Measurements from ENCODE around the gene CREB3L2.

The CREB3L2 gene

DNA sequence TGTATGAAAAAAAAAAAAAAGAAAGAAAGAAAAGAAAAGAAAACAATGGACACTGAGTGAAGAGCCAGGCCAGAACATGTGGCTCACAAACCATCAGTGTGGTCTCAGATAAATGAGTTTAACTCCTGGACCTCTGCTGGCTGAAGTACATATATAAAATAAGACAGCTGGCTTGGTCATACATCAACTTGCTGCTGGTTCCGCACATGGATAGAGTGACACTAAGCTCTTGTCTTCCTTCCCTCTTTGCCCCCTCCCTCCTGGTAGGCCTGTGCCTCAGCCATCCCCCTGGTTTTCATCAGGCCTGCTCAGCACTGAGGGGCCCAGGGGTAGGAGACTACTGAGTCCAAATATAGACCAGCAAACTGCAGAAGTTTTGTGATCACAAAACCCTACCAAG lies 97.1 kb downstream of the CREB3L2 start:
- Histone ChIP-seq H3K9me3 (ENCODE audit: severe bottlenecking) (no peaks in the 10 kb centered on the region), H3K36me3 (peaks cover 11% of the 10 kb centered on the region), H3K27ac (no peak overlapping the region), H3K4me3 (ENCODE audit: low read depth, low read length) (no peak overlapping the region), H3K27me3 (ENCODE audit: insufficient read depth, low read depth, severe bottlenecking) (no peaks in the 10 kb centered on the region)
- TF ChIP-seq CTCF (IDR thresholded peaks at IDR 0.05; ENCODE audit: low read depth, low read length) = no peak
- DNase-seq = peak; percentile 29

GRCh38 chr7:137903382-137904169 lies 98.3 kb downstream of the CREB3L2 start:
- Histone ChIP-seq H3K36me3 (peaks cover 11% of the 10 kb centered on the region), H3K4me3 (ENCODE audit: low read depth, low read length) (no peak overlapping the region), H3K27ac (no peak overlapping the region), H3K9me3 (ENCODE audit: severe bottlenecking) (no peaks in the 10 kb centered on the region), H3K27me3 (ENCODE audit: insufficient read depth, low read depth, severe bottlenecking) (no peaks in the 10 kb centered on the region)
- DNase-seq = peak; percentile 61
- TF ChIP-seq CTCF (IDR thresholded peaks at IDR 0.05; ENCODE audit: low read depth, low read length) = peak; percentile 56

- no peak overlapping the region for H3K27ac ChIP-seq
- no peak for DNase-seq
- H3K4me3 ChIP-seq (ENCODE audit: low read depth, low read length) = no peak overlapping the region
- H3K9me3 ChIP-seq (ENCODE audit: severe bottlenecking) = no peaks in the 10 kb centered on the region
- peaks cover 4% of the 10 kb centered on the region; the same call in 1 of the 2 replicates for H3K36me3 ChIP-seq
- H3K27me3 ChIP-seq (ENCODE audit: insufficient read depth, low read depth, severe bottlenecking) = no peaks in the 10 kb centered on the region
- no peak for TF ChIP-seq CTCF (IDR thresholded peaks at IDR 0.05; ENCODE audit: low read depth, low read length)
These were observed 101.7 kb downstream of the CREB3L2 start for GRCh38 chr7:137900137-137900536.

GRCh38 chr7:137898839-137899721 lies 102.8 kb downstream of the CREB3L2 start:
- Histone ChIP-seq H3K27ac (no peak overlapping the region), H3K27me3 (ENCODE audit: insufficient read depth, low read depth, severe bottlenecking) (no peaks in the 10 kb centered on the region)
- DNase-seq = peak; percentile 83

More at GRCh38 chr7:137898839-137899721, 102.8 kb downstream of the CREB3L2 start:
- Histone ChIP-seq H3K36me3 (peaks cover 4% of the 10 kb centered on the region; the same call in 1 of the 2 replicates), H3K4me3 (ENCODE audit: low read depth, low read length) (no peak overlapping the region), H3K9me3 (ENCODE audit: severe bottlenecking) (no peaks in the 10 kb centered on the region)
- peak; percentile 97 for TF ChIP-seq CTCF (IDR thresholded peaks at IDR 0.05; ENCODE audit: low read depth, low read length)
